Activated CD8-positive, alpha-beta T cell treated with anti-CD3 and anti-CD28 coated beads for 36 hours (primary cell): ENCODE data around the gene HAUS3. TPM values are rescaled to one million over a fixed set of nuclear protein-coding genes. Genes with fewer than 3 reads are reported as not detected.

ENCODE experiments used
- ATAC-seq: fragments of 200-7000 bp; cut with Tn5 transposase; one replicate; pipeline ENCODE4 v1.10.0; 2021; ENCODE audit warnings: mild to moderate bottlenecking, moderate library complexity
- CTCF ChIA-PET: fragments of 350-600 bp; sonication (Branson Sonifier 250); formaldehyde crosslinking; loops from one replicate; lab custom pipeline; 2021; ENCODE audit warnings: antibody characterized with exemption; lab: Charles Lee
- POLR2A ChIA-PET: fragments of 350-600 bp; sonication (Branson Sonifier 250); formaldehyde crosslinking; loops from one replicate; lab custom pipeline; 2021; ENCODE audit warnings: antibody characterized with exemption; lab: Charles Lee
- DNase-seq: peaks from one replicate; pipeline ENCODE4 v3.0.0-alpha.2; 2020
- H3K27ac Mint-ChIP-seq: one replicate; pipeline ENCODE4 v1.8.0; 2021; ENCODE audit warnings: mild to moderate bottlenecking, mixed read lengths
- H3K27me3 Mint-ChIP-seq: one replicate; pipeline ENCODE4 v1.8.0; 2021; ENCODE audit warnings: mixed read lengths
- H3K36me3 Mint-ChIP-seq: one replicate; pipeline ENCODE4 v1.8.0; 2021; ENCODE audit warnings: low read depth, mixed read lengths
- H3K4me1 Mint-ChIP-seq: one replicate; pipeline ENCODE4 v1.8.0; 2021; ENCODE audit warnings: low read depth, mixed read lengths
- H3K4me3 Mint-ChIP-seq: one replicate; pipeline ENCODE4 v1.8.0; 2021; ENCODE audit warnings: mild to moderate bottlenecking, moderate library complexity, mixed read lengths
- H3K9me3 Mint-ChIP-seq: one replicate; pipeline ENCODE4 v1.8.0; 2021; ENCODE audit warnings: mixed read lengths
- CTCF ChIP-seq: fragments of 200-600 bp; IDR thresholded peaks from one replicate; pipeline ENCODE4 v1.8.0; 2022; ENCODE audit warnings: antibody characterized with exemption, mild to moderate bottlenecking
- intact Hi-C: fragments of 100-400 bp; cut with micrococcal nuclease; formaldehyde crosslinking; loops from one replicate; pipeline ENCODE4 v1.10.0; 2022
- total RNA-seq, 2 experiments: library from RNA; stranded (reverse); gene quantifications; one replicate each; pipeline ENCODE4 v1.2.3, GENCODE V29; 2021

The HAUS3 gene
- total RNA-seq, 2 experiments from 2014 or later = 18.4 to 19.5 TPM

- H3K4me3 Mint-ChIP-seq = no peak overlapping the region
- H3K27ac Mint-ChIP-seq = no peak overlapping the region
- TF ChIP-seq CTCF = no peak
- peaks cover 6% of the 10 kb centered on the region for H3K9me3 Mint-ChIP-seq
- DNase-seq = no peak
- intact Hi-C loops = no loop called here
- CTCF ChIA-PET = no interaction called here
- ATAC-seq = no peak
- H3K4me1 Mint-ChIP-seq = no peaks in the 10 kb centered on the region
- H3K36me3 Mint-ChIP-seq = peaks cover 3% of the 10 kb centered on the region
- POLR2A ChIA-PET = no interaction called here
- H3K27me3 Mint-ChIP-seq = no peaks in the 10 kb centered on the region
Observed at GRCh38 chr4:2178986-2179385, 62.9 kb downstream of the HAUS3 start.

Other genes with a start within 250 kb of the HAUS3 start
- gene NELFA, start 233.1 kb downstream of the HAUS3 start, total RNA-seq = 10 to 100 TPM; 43.9 to 46.3 TPM
- gene NAT8L, start 182.8 kb downstream of the HAUS3 start, total RNA-seq = 1 to 10 TPM; 1.0 to 1.1 TPM
- gene POLN, start within 50 bp of the HAUS3 start, total RNA-seq = 1 to 10 TPM; 2.1 to 2.9 TPM
- gene MXD4, start 20.0 kb upstream of the HAUS3 start, total RNA-seq = 1 to 10 TPM; 1.5 to 2.3 TPM
- 1 to 10 TPM; 4.9 to 7.0 TPM for gene ZFYVE28, start 176.5 kb upstream of the HAUS3 start, total RNA-seq
- not detected for gene CFAP99, start 176.8 kb upstream of the HAUS3 start, total RNA-seq
- gene RNF4, start 227.0 kb upstream of the HAUS3 start, total RNA-seq = 10 to 100 TPM; 94.6 to 96.2 TPM